HS-27A (cell line): ENCODE results near the gene LSM10.

Source experiments
- DNase-seq: peaks from one replicate; pipeline ENCODE4 v3.0.0-alpha.2; 2012; ENCODE audit warnings: low read depth, missing footprints

Gene LSM10

DNA sequence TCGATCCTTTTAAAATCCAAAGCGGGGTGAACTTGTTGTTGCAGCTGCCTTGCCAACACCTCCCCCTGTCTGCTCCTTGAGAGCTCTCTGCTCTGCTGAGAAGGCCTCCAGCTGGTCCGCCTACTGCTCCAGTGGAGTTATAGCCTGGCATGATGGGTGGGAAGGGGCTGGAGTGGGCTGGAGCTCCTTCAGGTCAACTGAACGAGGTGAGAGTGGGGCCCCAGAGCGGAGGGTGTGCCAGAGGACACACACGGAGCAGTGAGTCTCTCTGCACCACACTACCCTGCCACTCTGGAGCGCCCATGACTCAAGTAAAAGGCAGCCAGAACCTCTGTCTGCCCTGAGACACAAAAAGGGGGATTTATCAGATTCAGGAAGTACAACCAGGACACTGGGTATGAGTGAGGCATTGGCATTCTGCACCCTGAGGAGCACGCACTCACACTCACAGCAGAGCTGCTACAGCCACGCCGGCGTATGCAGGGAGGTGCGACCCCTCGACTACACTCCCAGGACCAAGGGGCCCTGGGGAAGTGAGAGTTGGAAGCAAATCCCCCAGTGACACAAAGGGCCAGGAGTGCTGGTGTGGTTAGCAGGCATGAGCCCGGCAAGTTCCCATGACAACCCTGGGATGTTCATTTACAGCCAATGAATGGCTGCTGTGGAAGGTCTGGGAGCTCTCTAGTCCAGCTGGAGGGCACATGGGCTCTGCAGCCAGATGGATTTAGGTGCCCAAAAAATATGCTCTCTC, 46.3 kb downstream of the LSM10 start:
- DNase-seq, result peak; percentile 93

DNA sequence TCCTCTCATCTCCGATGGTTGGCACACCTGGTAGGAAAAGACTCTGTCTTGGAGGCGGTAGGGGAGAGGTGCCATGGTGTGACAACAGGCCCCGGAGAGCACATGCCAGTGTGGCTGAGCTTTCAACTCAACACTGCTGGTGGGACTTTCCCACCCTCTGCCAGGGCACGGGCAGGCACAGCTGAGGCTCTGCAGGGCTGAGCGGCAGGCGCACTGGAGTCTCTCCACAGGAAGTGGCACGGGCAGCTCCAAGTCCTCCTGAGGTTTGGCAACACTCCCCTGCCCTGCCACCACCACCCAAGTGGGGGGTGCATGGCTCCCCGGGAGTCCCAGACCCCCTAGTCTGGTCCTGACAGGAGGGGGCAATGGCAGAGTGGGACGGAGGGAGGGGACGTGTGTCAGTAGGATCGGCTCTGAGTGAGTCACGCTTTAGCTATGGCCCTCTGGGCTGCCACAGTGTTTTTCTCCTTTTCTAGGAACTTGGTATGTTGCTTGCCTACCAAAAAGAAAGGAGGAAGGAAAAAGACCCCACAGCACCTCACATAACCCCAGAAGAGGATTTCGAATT, 47.0 kb downstream of the LSM10 start:
- peak; percentile 96 for DNase-seq

DNA sequence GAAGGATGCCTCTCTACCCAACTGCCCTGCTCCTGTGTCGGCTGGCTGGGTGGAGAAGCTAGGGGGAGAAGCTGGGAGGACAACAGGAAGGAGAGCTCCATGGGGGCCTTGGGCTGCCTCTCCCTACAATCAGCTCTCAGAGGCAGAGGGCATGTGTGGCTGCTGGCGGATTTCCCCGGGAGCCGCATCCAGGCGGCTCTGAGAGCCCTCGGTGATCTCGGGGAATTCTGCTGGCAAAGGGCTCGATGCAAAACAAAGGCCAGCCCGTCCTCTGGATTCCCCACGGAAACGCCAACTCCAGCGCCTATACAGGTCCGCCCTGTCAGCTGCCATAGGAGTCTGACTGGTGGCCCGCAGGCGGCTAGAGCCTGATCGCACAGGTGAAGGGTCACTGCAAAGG, 47.9 kb downstream of the LSM10 start:
- no peak for DNase-seq

DNA sequence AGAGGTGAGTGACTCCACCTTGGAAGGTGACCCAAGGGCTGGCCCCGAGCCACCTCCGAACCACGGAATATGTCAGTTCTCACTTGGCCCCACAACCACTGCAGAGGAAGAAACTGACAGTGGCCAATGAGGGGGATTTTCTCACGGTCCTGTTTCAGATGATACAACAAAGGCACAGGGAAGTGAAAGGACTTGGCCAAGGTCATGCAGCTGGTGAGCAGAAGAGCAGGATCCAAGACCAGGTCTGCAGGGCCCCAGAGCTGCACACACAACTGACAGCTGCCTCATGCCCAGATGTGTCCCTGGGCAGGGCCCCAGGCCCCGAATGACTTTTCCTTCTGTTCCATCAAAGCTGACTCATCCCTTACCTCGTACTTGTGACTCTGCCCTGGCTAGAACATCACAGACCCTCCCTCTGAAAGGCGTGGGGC, 48.5 kb downstream of the LSM10 start:
- DNase-seq, result no peak

DNA sequence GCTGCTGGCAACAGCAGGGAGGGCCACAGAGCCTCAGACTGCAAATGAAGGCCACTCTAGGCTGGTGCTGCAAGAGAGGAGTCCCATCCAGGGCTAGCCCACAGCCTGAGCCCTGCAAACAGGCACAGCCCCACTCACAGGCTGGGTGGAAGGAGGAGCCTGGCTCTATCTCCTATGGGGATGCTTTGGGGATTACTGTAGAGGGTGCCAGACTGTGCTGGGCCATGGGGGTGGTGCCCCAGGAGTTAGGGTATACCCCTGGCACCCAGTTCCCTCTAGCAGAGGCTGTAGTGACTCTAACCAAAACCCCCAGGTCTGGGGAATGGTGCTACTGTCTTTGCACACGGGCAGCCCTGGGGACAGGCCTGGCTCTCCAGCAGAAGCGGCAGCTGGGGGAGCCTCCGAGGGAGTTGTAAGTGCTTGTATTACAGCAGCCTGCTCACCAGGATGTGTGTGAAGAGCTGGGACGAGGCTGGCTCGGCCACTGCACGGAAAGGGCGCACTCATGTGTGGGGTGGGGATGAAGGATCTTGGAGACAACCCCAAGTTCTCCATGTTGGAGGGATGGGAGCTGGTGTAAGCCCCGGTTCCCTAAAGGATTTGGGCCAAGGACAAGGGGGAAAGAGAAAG, 50.9 kb downstream of the LSM10 start:
- no peak for DNase-seq

DNA sequence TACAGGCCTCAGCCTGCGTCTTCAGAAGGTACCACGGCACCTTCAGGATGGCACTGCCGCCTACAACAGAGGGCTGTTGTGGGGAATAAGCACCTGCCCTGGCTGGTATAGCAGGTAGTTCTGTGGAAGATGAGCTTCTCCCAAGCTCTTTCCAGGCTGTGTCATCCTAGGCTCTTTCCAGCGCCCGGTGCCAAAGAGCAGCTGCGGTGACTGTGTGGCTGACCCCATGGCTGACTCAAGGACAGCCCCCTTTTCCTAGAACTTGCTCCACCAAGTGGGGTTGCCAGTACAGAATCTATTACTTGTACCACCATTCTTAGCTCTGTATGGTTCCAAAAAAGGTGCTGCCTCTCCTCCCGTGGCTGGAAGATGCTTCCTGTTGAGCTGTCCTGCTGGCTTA, 52.4 kb downstream of the LSM10 start:
- DNase-seq, result no peak

DNA sequence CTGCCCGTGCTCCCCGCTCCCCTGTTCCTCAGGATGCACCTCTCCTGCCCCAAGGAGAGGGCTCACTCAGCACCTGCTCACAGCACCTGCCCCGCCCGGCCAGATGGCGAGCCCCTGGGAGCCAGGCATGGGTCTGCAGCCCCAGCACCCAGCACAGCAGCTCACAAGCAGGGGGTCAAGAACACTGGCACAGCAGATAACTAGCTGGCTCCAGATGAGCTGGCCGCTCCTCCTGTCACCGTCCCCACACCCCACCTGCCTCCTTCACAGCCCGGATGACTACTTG, 53.4 kb downstream of the LSM10 start:
- DNase-seq, result no peak

DNA sequence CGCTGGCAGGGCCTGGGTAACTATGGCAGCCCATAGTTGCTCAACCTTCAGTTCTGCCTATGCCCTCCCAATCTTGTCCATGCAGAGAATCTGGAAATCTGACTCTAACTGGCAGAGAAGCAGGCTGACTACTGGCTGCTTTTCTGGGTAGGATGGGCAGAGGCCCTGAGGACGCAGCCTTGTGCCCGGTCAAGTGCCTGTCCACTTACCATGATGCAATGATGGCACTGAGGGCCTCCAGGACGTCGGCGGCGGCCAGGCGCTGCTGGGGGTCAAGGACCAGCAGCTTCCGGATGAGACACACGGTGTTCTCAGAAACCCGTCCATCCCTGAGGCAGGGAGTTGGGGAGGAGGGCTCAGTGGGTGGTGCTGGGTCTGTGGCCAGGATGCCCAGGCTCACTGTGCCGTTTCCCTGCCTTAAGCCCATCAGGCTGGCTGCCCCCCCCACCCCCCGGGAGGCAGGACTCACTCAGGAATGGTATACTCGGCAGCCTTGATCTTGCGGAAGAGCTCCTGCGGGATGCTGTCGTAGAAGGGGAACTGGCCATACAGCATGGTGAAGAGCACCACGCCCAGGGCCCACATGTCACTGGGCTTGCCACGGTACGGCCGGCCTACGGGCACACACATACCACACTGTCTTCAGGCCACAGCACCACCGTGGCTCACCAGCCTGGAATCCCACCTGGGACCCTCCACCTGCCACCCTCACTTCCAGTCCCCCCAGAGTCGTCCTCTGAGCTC, 53.9 kb downstream of the LSM10 start:
- DNase-seq, result no peak
